ENCODE data around the gene ADGRL1.

- no peak for TF ChIP-seq CTCF (IDR thresholded peaks at IDR 0.05)
- no peak for TF ChIP-seq POLR2A (IDR thresholded peaks at IDR 0.05)
- no peak for TF ChIP-seq POLR2AphosphoS5 (IDR thresholded peaks at IDR 0.05)
- TF ChIP-seq EP300 (IDR thresholded peaks at IDR 0.05): no peak
Observed at GRCh38 chr19:14168993-14169392, 37.0 kb downstream of the ADGRL1 start.

Data from suprapubic skin (tissue), 4 donors.